OCI-LY3 (cell line): ENCODE measurements around the gene MARCKSL1.

ENCODE experiments used
- H2AFZ ChIP-seq: fragments of 200-600, 300-600 bp; shearing (Covaris generic); 2 replicates; pipeline ENCODE4 v1.6.0; 2014; ENCODE audit warnings: antibody characterized with exemption, low read depth, low read length
- H3K27ac ChIP-seq: fragments of 200-600, 300-600 bp; sonication (generic); 2 replicates; pipeline ENCODE4 v1.5.1; 2014; ENCODE audit warnings: mild to moderate bottlenecking, low read length, moderate library complexity, mixed read lengths
- H3K27me3 ChIP-seq: fragments of 200-600, 300-600 bp; sonication (generic); 2 replicates; pipeline ENCODE4 v1.6.1; 2014; ENCODE audit warnings: low read depth, low read length, mixed read lengths
- H3K36me3 ChIP-seq: fragments of 200-600, 300-600 bp; sonication (generic); replicated peaks from 2 replicates; pipeline ENCODE3; 2014; ENCODE audit warnings: low read depth, low read length, mixed read lengths
- H3K4me1 ChIP-seq: fragments of 300-600, 200-600 bp; sonication (generic); 2 replicates; pipeline ENCODE4 v1.6.1; 2014; ENCODE audit warnings: low read length, mixed read lengths
- H3K4me2 ChIP-seq: fragments of 200-600, 300-600 bp; sonication (generic); 2 replicates; pipeline ENCODE4 v1.6.1; 2014; ENCODE audit warnings: low read length, mixed read lengths
- H3K4me3 ChIP-seq: fragments of 300-600, 200-600 bp; sonication (generic); 2 replicates; pipeline ENCODE4 v1.5.1; 2014; ENCODE audit warnings: antibody characterized with exemption, mild to moderate bottlenecking, low read length, moderate library complexity
- H3K79me2 ChIP-seq: fragments of 300-600, 200-600 bp; shearing (Covaris generic); 2 replicates; pipeline ENCODE4 v1.6.1; 2014; ENCODE audit warnings: mild to moderate bottlenecking, low read length, mixed read lengths
- H3K9ac ChIP-seq: fragments of 300-600, 200-600 bp; shearing (Covaris generic); 2 replicates; pipeline ENCODE4 v1.6.0; 2014; ENCODE audit warnings: mild to moderate bottlenecking, low read length, moderate library complexity
- H3K9me3 ChIP-seq: fragments of 200-600, 300-600 bp; shearing (Covaris generic); 2 replicates; pipeline ENCODE4 v1.6.1; 2014; ENCODE audit warnings: low read length, mixed read lengths; ENCODE audit not compliant: insufficient read depth
- H4K20me1 ChIP-seq: fragments of 200-600, 300-600 bp; sonication (generic); 2 replicates; pipeline ENCODE4 v1.6.1; 2016; ENCODE audit warnings: low read length, mixed read lengths; ENCODE audit not compliant: insufficient read depth
- EZH2phosphoT487 ChIP-seq: fragments of 200-600 bp; shearing (Covaris generic); IDR thresholded peaks from 2 replicates; pipeline ENCODE4 v1.6.1; 2018; ENCODE audit warnings: antibody characterized with exemption, mixed run types, low read depth
- TF ChIP-seq, protein P1 (sequence below): fragments of 200-600, 300-600 bp; sonication (generic); IDR thresholded peaks from 2 replicates; pipeline ENCODE4 v1.5.1; 2014; ENCODE audit warnings: antibody characterized with exemption, low read length, low read depth

Gene MARCKSL1

DNA sequence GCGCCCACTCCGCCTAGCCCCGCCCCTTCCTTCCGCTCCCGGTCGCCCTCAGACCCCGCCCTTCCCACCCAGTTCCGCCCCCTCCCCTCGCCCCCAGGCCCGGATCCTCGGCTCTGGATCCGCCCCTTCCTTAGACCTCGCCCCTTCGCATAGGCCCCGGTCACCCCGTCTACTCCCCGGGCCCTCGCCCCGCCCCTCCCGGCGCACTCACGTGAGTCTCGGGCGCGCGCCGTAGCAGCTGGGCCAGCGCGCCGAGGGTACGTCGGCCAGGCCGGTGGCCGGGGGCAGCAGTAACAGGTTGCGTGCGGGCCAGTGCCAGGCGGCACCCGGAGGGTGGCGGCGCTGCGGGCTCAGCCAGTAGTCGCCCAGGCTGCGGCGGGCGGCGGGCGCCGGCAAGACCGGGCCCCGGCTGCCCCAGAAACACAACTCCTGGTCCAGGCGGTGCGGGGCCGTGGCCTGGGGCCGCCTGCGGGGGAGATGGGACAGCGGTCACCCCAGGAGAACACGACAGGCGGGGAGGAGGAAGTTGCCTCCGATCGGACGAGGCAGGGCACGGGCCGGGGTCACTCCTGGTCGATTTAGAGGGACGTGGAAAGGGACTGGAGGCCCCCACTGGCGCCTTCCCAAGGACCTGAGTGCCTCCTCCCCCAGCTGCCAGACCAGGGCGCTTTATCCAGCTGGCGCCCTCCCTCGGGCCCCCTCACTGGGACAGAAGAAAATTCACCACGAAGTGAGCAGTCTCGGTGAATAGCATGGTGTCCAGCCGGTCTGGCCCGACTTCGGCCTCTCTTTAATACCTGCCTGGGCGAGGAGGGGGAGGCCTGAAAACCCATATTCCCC, 15.6 kb upstream of the MARCKSL1 start:
- H3K4me2 ChIP-seq: peak overlapping the region; percentile 86
- no peaks in the 10 kb centered on the region for H3K79me2 ChIP-seq
- peaks cover 11% of the 10 kb centered on the region for H3K4me1 ChIP-seq
- H3K27me3 ChIP-seq: no peaks in the 10 kb centered on the region
- H3K9me3 ChIP-seq: no peaks in the 10 kb centered on the region
- H3K36me3 ChIP-seq: no peaks in the 10 kb centered on the region
- peak overlapping the region; percentile 25; the same call in 1 of the 2 replicates for H3K27ac ChIP-seq
- H3K4me3 ChIP-seq: peak overlapping the region; percentile 94
- peak overlapping the region; percentile 88 for H3K9ac ChIP-seq
- no peaks in the 10 kb centered on the region for H4K20me1 ChIP-seq
- peak overlapping the region; percentile 55; the same call in 1 of the 2 replicates for H2AFZ ChIP-seq
- TF ChIP-seq, protein P1, sequence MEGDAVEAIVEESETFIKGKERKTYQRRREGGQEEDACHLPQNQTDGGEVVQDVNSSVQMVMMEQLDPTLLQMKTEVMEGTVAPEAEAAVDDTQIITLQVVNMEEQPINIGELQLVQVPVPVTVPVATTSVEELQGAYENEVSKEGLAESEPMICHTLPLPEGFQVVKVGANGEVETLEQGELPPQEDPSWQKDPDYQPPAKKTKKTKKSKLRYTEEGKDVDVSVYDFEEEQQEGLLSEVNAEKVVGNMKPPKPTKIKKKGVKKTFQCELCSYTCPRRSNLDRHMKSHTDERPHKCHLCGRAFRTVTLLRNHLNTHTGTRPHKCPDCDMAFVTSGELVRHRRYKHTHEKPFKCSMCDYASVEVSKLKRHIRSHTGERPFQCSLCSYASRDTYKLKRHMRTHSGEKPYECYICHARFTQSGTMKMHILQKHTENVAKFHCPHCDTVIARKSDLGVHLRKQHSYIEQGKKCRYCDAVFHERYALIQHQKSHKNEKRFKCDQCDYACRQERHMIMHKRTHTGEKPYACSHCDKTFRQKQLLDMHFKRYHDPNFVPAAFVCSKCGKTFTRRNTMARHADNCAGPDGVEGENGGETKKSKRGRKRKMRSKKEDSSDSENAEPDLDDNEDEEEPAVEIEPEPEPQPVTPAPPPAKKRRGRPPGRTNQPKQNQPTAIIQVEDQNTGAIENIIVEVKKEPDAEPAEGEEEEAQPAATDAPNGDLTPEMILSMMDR: no peak
- no peak for TF ChIP-seq EZH2phosphoT487

DNA sequence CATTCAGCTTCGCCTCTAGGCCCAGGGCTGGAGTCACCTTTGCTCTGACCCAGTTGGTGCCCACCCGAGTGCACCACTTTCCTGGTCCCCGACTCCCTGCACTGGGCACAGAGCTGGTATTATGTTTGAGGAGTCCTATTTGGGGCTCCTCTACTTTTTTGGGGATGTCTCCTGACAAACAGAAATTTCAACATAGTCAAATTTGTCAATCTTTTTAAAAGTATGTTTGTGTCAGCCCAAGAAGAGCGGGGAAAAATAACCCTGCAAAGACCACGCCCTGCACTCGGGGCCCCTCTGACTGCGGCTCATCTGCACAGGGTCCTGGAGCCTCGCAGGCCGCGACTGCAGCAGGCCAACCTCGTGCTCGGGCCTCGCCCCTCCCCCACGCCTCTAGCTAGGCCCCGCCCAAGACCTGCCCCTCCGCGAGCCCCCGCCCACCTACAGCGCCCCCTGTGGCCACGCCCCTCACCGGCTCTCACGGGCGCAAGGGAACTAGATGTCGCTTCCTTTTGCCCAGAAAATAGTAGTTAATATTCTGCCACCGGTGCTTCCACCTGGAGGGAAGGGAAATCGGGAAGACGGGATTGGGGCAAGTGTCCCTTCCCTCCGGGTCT, 14.9 kb upstream of the MARCKSL1 start:
- no peaks in the 10 kb centered on the region for H3K27me3 ChIP-seq
- TF ChIP-seq, protein P1: peak; percentile 50
- TF ChIP-seq EZH2phosphoT487: no peak
- no peaks in the 10 kb centered on the region for H3K36me3 ChIP-seq
- H3K79me2 ChIP-seq: no peaks in the 10 kb centered on the region
- no peaks in the 10 kb centered on the region for H4K20me1 ChIP-seq
- H3K27ac ChIP-seq: 0 out of 2 replicates have a peak overlapping the region, but pooled peaks have one; percentile 25
- peak overlapping the region; percentile 76 for H3K4me3 ChIP-seq
- peak overlapping the region; percentile 55; the same call in 1 of the 2 replicates for H2AFZ ChIP-seq
- peak overlapping the region; percentile 51 for H3K4me2 ChIP-seq
- H3K9ac ChIP-seq: peak overlapping the region; percentile 54
- H3K9me3 ChIP-seq: no peaks in the 10 kb centered on the region
- H3K4me1 ChIP-seq: peaks cover 11% of the 10 kb centered on the region

DNA sequence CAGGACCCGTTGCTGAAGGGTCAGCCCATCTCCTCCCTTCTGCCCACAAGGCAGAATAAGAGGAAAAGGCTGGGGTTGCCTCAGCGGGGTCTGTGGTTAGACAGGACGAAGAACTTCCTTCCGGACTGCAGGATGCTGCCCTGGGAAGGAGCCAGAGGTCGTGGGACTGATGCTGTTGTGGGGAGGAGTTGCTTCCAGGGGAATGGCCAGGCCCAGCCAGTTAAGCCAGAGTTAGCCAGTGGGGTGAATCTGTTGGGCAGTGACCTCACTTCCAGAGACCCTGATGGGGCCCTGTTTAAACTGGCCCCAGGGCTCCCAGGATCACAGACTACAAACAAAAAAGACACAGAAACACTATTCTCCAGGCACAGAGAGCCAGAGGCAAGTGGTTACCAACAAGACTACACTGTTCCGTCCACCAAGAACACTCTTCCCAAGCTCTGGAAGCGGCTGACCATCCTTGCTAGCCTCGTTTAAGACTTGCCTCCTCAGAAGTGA, 13.2 kb upstream of the MARCKSL1 start:
- Histone ChIP-seq H3K9me3 (no peaks in the 10 kb centered on the region), H3K4me2 (no peak overlapping the region), H4K20me1 (no peaks in the 10 kb centered on the region), H3K79me2 (no peaks in the 10 kb centered on the region), H2AFZ (no peak overlapping the region), H3K27ac (no peak overlapping the region), H3K4me3 (no peak overlapping the region), H3K4me1 (peaks cover 11% of the 10 kb centered on the region), H3K9ac (no peak overlapping the region), H3K36me3 (no peaks in the 10 kb centered on the region), H3K27me3 (no peaks in the 10 kb centered on the region)
- TF ChIP-seq, protein P1: no peak
- TF ChIP-seq EZH2phosphoT487: no peak

DNA sequence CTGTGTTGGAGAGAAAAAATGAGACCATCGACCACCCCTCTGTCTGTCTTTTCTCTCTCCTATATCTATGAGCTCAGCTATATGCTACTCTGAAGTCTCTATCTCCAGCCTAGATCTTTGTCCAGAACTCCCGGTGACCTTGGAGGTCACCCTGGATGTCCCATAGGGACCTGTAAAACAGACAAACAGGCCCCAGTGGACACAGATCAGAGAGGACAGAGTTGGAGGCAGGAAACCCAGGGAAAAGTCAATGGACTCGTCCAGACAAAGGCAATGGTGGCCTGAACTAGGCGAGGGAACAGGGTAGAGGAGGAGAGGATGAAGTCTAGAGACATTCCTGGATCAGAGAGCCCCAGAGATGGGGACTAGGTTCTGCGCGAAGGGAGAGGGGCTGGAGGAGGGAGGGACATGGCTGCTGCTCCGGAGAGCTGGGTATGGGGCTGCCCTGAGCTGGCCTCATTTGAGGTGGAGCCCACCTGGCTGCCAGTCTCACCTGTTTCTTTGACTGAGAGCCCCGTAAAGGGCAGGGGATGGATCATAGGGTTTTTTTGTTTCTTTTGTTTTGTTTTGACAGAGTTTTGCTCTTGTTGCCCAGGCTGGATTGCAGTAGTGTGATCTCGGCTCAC, 10.6 kb upstream of the MARCKSL1 start:
- H3K36me3 ChIP-seq: no peaks in the 10 kb centered on the region
- H3K79me2 ChIP-seq: no peaks in the 10 kb centered on the region
- H4K20me1 ChIP-seq: no peaks in the 10 kb centered on the region
- H3K4me3 ChIP-seq: no peak overlapping the region
- H3K9me3 ChIP-seq: no peaks in the 10 kb centered on the region
- no peaks in the 10 kb centered on the region for H3K27me3 ChIP-seq
- no peak overlapping the region for H2AFZ ChIP-seq
- no peak overlapping the region for H3K4me2 ChIP-seq
- H3K27ac ChIP-seq: no peak overlapping the region
- no peak for TF ChIP-seq EZH2phosphoT487
- TF ChIP-seq, protein P1: no peak
- no peak overlapping the region for H3K9ac ChIP-seq
- peaks cover 11% of the 10 kb centered on the region for H3K4me1 ChIP-seq
